Measurements from ENCODE around the gene SERPINF2. TPM values are rescaled to one million over a fixed set of nuclear protein-coding genes. Genes with fewer than 3 reads are reported as not detected.
"Not testable (repeated sequence)": the region's sequence is repeated elsewhere in the genome, so short reads cannot be mapped to it uniquely, and the experiment has no call there.

The SERPINF2 gene
- total and polyA plus RNA-seq, 12 donors: 0.18 to 2.8 (median 0.76) TPM; not detected in 2

DNA sequence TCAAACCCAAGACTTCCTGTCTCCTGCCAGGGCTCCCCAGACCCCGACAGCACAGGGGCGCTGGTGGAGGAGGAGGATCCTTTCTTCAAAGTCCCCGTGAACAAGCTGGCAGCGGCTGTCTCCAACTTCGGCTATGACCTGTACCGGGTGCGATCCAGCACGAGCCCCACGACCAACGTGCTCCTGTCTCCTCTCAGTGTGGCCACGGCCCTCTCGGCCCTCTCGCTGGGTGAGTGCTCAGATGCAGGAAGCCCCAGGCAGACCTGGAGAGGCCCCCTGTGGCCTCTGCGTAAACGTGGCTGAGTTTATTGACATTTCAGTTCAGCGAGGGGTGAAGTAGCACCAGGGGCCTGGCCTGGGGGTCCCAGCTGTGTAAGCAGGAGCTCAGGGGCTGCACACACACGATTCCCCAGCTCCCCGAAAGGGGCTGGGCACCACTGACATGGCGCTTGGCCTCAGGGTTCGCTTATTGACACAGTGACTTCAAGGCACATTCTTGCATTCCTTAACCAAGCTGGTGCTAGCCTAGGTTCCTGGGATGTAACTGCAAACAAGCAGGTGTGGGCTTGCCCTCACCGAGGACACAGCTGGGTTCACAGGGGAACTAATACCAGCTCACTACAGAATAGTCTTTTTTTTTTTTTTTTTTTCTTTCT is 27.3 kb downstream of the SERPINF2 start:
- Histone ChIP-seq H3K4me1 (peaks cover 0 to 43% (median 11%) of the 10 kb centered on the region in 9 donors), H3K27me3 (no peaks in the 10 kb centered on the region), H3K27ac (no peak overlapping the region), H3K9me3 (no peaks in the 10 kb centered on the region), H3K4me3 (no peak overlapping the region), H3K36me3 (peaks cover 0 to 29% (median 0%) of the 10 kb centered on the region in 9 donors)
- 28 to 41% methylated on average over 21 of the region's 21 CpGs for WGBS, 2 donors
- DNase-seq (no peak), ATAC-seq (peak in 1 of 8 donors; percentile 12)
- TF ChIP-seq, protein P1, sequence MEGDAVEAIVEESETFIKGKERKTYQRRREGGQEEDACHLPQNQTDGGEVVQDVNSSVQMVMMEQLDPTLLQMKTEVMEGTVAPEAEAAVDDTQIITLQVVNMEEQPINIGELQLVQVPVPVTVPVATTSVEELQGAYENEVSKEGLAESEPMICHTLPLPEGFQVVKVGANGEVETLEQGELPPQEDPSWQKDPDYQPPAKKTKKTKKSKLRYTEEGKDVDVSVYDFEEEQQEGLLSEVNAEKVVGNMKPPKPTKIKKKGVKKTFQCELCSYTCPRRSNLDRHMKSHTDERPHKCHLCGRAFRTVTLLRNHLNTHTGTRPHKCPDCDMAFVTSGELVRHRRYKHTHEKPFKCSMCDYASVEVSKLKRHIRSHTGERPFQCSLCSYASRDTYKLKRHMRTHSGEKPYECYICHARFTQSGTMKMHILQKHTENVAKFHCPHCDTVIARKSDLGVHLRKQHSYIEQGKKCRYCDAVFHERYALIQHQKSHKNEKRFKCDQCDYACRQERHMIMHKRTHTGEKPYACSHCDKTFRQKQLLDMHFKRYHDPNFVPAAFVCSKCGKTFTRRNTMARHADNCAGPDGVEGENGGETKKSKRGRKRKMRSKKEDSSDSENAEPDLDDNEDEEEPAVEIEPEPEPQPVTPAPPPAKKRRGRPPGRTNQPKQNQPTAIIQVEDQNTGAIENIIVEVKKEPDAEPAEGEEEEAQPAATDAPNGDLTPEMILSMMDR (IDR thresholded peaks at IDR 0.05): no peak
- intact Hi-C loops (cut with DNase I): no loop called here

DNA sequence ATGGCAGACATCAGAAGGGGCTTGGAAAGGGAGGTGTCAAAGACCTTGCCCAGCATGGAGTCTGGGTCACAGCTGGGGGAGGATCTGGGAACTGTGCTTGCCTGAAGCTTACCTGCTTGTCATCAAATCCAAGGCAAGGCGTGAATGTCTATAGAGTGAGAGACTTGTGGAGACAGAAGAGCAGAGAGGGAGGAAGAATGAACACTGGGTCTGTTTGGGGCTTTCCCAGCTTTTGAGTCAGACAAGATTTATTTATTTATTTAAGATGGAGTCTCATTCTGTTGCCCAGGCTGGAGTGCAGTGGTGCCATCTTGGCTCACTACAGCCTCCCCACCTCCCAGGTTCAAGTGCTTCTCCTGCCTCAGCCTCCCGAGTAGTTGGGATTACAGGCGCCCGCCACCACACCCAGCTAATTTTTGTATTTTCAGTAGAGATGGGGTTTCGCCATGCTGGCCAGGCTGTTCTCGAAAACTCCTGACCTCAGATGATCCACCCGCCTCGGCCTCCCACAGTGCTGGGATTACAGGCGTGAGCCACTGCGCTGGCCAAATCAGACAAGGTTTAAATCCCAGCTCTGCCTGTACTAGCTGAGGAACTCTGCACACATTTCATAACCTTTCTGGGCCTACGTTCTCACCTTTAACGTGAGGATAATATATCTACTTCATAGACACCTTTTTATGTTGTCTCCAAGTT is 30.5 kb downstream of the SERPINF2 start:
- DNase-seq; intact Hi-C loops (cut with DNase I); H3K9me3 ChIP-seq; H3K4me3 ChIP-seq; H3K27me3 ChIP-seq: not testable (repeated sequence)
- Histone ChIP-seq H3K4me1 (peaks cover 0 to 39% (median 6%) of the 10 kb centered on the region in 9 donors), H3K36me3 (peaks cover 0 to 61% (median 13%) of the 10 kb centered on the region in 9 donors), H3K27ac (peak overlapping the region in 8 of 10 donors; percentile 23 to 70 (median 56))
- WGBS, 2 donors: 74 to 82% methylated on average over 12 of the region's 12 CpGs
- peak in 5 of 8 donors; percentile 22 to 47 (median 41) for ATAC-seq

DNA sequence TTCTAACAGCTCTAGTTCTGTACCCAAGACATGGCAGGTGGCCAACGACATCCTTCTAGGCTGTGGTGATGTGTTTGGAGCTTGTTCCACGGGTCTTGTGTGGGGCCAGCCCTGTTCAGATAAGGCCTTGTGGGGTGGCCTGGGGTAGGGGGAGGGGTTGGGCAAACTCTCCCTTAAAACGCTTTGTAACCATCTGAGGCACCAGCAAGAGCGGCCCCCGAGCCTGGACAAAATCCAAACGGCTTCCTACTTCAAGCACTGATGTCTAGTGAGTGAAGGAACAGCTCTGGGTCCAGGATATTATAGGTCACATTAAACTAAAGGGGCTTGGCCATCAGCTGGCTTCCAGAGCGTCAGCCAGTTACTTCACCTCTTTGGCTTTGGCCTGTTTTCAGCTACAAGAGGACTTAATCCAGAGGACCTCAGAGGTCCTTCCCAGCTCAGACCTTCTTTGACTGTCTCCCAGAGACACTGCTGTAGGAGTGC is 31.1 kb downstream of the SERPINF2 start:
- no peak overlapping the region for H3K4me3 ChIP-seq
- H3K9me3 ChIP-seq: no peaks in the 10 kb centered on the region
- peak overlapping the region; percentile 23 to 70 (median 54) for H3K27ac ChIP-seq
- ATAC-seq: peak in 5 of 8 donors; percentile 11 to 40 (median 20)
- no peak for DNase-seq
- intact Hi-C loops (cut with DNase I): no loop called here
- WGBS, 2 donors: 34 to 45% methylated on average over 7 of the region's 7 CpGs
- peaks cover 0 to 67% (median 13%) of the 10 kb centered on the region in 9 donors for H3K36me3 ChIP-seq
- H3K27me3 ChIP-seq: no peaks in the 10 kb centered on the region
- TF ChIP-seq, protein P1 (IDR thresholded peaks at IDR 0.05): no peak
- H3K4me1 ChIP-seq: peaks cover 0 to 44% (median 6%) of the 10 kb centered on the region in 9 donors

DNA sequence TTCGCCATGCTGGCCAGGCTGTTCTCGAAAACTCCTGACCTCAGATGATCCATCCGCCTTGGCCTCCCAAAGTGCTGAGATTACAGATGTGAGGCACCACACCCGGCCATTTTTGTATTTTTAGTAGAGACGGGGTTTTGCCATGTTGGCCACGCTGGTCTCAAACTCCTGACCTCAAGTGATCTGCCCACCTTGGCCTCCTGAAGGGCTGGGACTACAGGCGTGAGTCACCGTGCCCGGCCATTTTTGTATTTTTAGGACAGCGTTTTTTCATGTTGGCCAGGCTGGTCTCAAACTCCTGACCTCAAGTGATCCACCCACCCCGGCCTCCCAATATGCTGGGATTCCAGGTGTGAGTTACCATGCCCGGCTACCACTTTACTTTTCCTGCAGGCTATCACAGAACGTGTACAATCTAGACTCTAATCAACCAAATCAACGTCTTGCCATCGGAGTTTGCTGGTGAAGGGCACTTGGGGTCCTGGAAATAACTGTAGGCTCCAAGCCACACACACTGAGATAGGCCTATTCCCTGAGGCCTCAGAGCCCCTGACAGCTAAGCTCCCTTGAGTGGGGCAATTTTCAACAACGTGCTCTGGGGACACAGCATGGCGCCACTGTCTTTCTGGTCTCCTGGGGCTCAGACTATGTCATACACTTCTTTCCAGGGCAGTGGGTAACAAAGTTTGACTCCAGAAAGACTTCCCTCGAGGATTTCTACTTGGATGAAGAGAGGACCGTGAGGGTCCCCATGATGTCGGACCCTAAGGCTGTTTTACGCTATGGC is 31.9 kb downstream of the SERPINF2 start:
- Histone ChIP-seq H3K27me3 (no peaks in the 10 kb centered on the region), H3K4me3 (no peak overlapping the region), H3K9me3 (no peaks in the 10 kb centered on the region), H3K27ac (peak overlapping the region in 9 of 10 donors; percentile 23 to 70 (median 55)), H3K4me1 (peaks cover 0 to 48% (median 8%) of the 10 kb centered on the region in 9 donors), H3K36me3 (peaks cover 0 to 75% (median 13%) of the 10 kb centered on the region in 9 donors)
- DNase-seq (no peak), ATAC-seq (no peak)
- TF ChIP-seq, protein P1 (IDR thresholded peaks at IDR 0.05): no peak
- intact Hi-C loops (cut with DNase I): no loop called here
- 91% methylated on average over 21 of the region's 21 CpGs for WGBS, 2 donors

Data from heart right ventricle (tissue), 16 donors.